ENCODE measurements around the gene IGSF8.

- TF ChIP-seq CTCF (IDR thresholded peaks at IDR 0.05): no peak
- TF ChIP-seq POLR2A (IDR thresholded peaks at IDR 0.05): no peak
These were observed 10.7 kb upstream of the IGSF8 start for GRCh38 chr1:160108888-160109662.

All from ovary (tissue), 3 donors.